Ovary (tissue), 3 donors: ENCODE data around the gene ENO3.

Experiments used
- EP300 ChIP-seq: sonication (generic); formaldehyde crosslinking; IDR thresholded peaks from one replicate; pipeline ENCODE4 v1.6.1; 2017; ENCODE audit warnings: antibody characterized with exemption
- POLR2A ChIP-seq: fragments of 450-650 bp; IDR thresholded peaks from one replicate; pipeline ENCODE4 v1.6.1; 2017; ENCODE audit warnings: antibody characterized with exemption, mild to moderate bottlenecking, moderate library complexity
- TF ChIP-seq, protein P1 (sequence below), 3 donors: fragments of 450-650 bp in 2 of 3; fragments of 200-600 bp in 1 of 3; IDR thresholded peaks; one replicate each; pipeline versions ENCODE4 v1.5.1 to v1.8.0; 2016 to 2022; ENCODE audit warnings: antibody characterized with exemption in 3 of 3, mild to moderate bottlenecking in 1 of 3
- donor health status: DM: no; HTN: no; CAD: no.

DNA sequence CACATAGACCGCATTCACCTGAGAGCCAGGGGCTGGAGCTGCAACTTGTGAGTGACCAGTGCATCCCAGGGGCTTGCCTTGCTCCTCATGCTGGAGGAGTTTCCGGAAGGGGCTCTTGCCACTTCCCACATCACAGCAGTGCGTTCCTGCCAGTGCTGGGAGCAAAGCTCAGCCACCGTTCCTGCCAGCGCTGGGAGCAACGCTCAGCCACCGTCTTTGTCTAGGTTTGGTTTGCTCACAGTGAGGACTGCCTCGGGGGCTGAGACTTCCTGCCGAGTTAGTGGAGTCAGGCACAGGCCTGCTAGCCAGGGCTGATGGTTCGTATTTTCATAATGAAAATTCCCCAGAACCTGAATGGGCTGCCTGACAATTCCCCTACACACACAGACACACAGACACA lies 42.6 kb upstream of the ENO3 start:
- TF ChIP-seq POLR2A = no peak
- TF ChIP-seq, protein P1, sequence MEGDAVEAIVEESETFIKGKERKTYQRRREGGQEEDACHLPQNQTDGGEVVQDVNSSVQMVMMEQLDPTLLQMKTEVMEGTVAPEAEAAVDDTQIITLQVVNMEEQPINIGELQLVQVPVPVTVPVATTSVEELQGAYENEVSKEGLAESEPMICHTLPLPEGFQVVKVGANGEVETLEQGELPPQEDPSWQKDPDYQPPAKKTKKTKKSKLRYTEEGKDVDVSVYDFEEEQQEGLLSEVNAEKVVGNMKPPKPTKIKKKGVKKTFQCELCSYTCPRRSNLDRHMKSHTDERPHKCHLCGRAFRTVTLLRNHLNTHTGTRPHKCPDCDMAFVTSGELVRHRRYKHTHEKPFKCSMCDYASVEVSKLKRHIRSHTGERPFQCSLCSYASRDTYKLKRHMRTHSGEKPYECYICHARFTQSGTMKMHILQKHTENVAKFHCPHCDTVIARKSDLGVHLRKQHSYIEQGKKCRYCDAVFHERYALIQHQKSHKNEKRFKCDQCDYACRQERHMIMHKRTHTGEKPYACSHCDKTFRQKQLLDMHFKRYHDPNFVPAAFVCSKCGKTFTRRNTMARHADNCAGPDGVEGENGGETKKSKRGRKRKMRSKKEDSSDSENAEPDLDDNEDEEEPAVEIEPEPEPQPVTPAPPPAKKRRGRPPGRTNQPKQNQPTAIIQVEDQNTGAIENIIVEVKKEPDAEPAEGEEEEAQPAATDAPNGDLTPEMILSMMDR (IDR thresholded peaks at IDR 0.05) = no peak
- TF ChIP-seq EP300 = no peak
